Body of pancreas (tissue), 4 donors: ENCODE measurements around the gene CR2.

Source experiments
- CTCF ChIP-seq, 7 experiments: fragments of 450-650 bp in 4 of 7; fragments of 200-600 bp in 3 of 7; sonication (generic) in 3 of 7; IDR thresholded peaks; one replicate each; pipeline ENCODE4 v1.5.1; 2016 to 2019; ENCODE audit warnings: antibody characterized with exemption in 7 of 7
- POLR2A ChIP-seq, 3 donors: fragments of 450-650 bp; IDR thresholded peaks; one replicate each; pipeline ENCODE4 v1.6.1; 2016; ENCODE audit warnings: antibody characterized with exemption in 3 of 3, mild to moderate bottlenecking in 2 of 3

- TF ChIP-seq POLR2A (IDR thresholded peaks at IDR 0.05) (no peak), CTCF (IDR thresholded peaks at IDR 0.05) (no peak)
Measured at GRCh38 chr1:207510444-207510843, 56.3 kb downstream of the CR2 start.
